ENCODE measurements around the gene ABCF1.

- TF ChIP-seq CTCF (optimal IDR thresholded peaks at IDR 0.05 in 1 of 3, IDR thresholded peaks at IDR 0.05 in 1 of 3, conservative IDR thresholded peaks at IDR 0.05 in 1 of 3; ENCODE audit: extremely low read depth in 1 of 3, insufficient read depth in 2 of 3, low read length in 3 of 3) (no peak), EZH2 (IDR thresholded peaks at IDR 0.05; ENCODE audit: low read length) (no peak)
These were observed 40.6 kb downstream of the ABCF1 start for GRCh38 chr6:30611856-30612194.
